ENCODE measurements around the gene INTS7. TPM values are rescaled to one million over a fixed set of nuclear protein-coding genes. Genes with fewer than 3 reads are reported as not detected.
A peak's percentile ranks its signal among the peaks of the same experiment; 100 is the strongest.

Gene INTS7
- total RNA-seq, 1 donor from 2014 or later = 9.5 TPM

DNA sequence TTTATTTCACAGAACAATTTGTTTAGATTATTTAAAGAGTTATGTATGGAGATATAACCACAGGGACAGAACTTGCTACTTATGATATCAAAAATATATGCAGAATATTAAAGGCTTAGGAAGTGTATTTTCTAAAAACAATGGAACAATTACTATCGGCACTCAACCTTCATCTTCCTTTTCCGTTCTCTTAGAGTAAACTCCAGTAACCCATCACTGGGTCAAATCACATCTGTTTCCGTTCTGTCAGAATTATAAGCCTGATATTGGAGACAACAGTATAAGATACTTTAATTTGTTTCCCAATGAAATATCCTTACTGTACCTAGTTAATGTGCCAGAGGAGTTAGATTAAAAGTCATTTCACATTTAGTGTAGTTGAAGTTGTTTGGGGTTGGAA, 32.4 kb upstream of the INTS7 start:
- TF ChIP-seq CTCF (IDR thresholded peaks at IDR 0.05; ENCODE audit: borderline replicate concordance) = no peak
- Histone ChIP-seq H3K9me3 (replicated peaks) (no peaks in the 10 kb centered on the region), H3K27ac (replicated peaks) (peak overlapping the region; percentile 46), H3K4me3 (no peak overlapping the region), H3K36me3 (no peaks in the 10 kb centered on the region), H3K27me3 (ENCODE audit: low read depth) (no peaks in the 10 kb centered on the region), H3K4me1 (peaks cover 16% of the 10 kb centered on the region)
- intact Hi-C loops (cut with micrococcal nuclease) = no loop called here
- no peak for DNase-seq

GRCh38 chr1:212062832-212063438, 27.6 kb upstream of the INTS7 start:
- DNase-seq = no peak
- Histone ChIP-seq H3K4me1 (no peaks in the 10 kb centered on the region), H3K4me3 (no peak overlapping the region), H3K36me3 (no peaks in the 10 kb centered on the region), H3K27ac (replicated peaks) (no peak overlapping the region), H3K9me3 (replicated peaks) (peaks cover 2% of the 10 kb centered on the region), H3K27me3 (ENCODE audit: low read depth) (no peaks in the 10 kb centered on the region)
- peak; percentile 77 for TF ChIP-seq CTCF (IDR thresholded peaks at IDR 0.05; ENCODE audit: borderline replicate concordance)
- intact Hi-C loops (cut with micrococcal nuclease) = no loop called here

DNA sequence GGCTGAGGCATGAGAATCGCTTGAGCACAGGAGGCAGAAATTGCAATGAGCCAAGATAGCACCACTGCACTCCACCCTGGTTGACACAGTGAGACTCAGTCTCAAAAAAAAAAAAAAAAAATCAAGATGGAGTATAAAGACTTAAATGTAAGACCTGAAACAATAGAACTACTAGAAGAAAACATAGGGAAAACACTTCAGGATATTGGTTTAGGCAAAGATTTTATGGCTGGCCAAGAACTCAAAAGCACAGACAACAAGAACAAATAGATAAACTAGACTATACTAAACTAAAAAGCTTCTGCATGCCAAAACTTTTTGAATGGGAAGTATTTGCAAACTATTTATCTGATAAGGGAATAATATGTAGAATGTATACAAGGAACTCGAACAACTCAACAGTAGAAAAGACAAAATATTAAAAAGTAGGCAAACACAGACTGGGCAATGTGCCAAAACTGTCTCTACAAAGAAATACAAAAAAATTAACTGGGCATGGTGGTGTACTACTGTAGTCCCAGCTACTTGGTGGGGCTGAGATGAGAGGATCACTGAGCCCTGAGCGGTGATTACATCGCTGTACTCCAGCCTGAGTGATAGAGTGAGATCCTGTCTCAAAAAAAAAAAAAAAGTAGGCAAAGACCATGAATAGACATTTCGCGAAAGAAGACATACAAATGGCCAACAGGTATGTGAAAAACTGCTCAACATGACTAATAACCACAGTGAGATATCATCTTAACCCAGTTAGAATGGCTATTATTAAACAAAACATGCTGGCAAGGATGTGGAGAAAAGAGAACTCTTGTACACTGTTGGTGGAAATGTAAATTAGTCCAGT, 25.5 kb upstream of the INTS7 start:
- TF ChIP-seq CTCF (IDR thresholded peaks at IDR 0.05; ENCODE audit: borderline replicate concordance) = no peak
- no peaks in the 10 kb centered on the region for H3K4me1 ChIP-seq
- no peaks in the 10 kb centered on the region for H3K36me3 ChIP-seq
- no peak for DNase-seq
- intact Hi-C loops (cut with micrococcal nuclease) = no loop called here
- H3K27ac ChIP-seq (replicated peaks) = no peak overlapping the region
- peaks cover 19% of the 10 kb centered on the region for H3K9me3 ChIP-seq (replicated peaks)
- no peak overlapping the region for H3K4me3 ChIP-seq
- H3K27me3 ChIP-seq (ENCODE audit: low read depth) = no peaks in the 10 kb centered on the region

GRCh38 chr1:212055333-212055732, 20.0 kb upstream of the INTS7 start:
- intact Hi-C loops (cut with micrococcal nuclease) = no loop called here
- no peaks in the 10 kb centered on the region for H3K4me1 ChIP-seq
- no peak for TF ChIP-seq CTCF (IDR thresholded peaks at IDR 0.05; ENCODE audit: borderline replicate concordance)
- no peak overlapping the region for H3K4me3 ChIP-seq
- no peaks in the 10 kb centered on the region for H3K36me3 ChIP-seq
- no peaks in the 10 kb centered on the region for H3K27me3 ChIP-seq (ENCODE audit: low read depth)
- H3K27ac ChIP-seq (replicated peaks) = no peak overlapping the region
- no peak for DNase-seq
- H3K9me3 ChIP-seq (replicated peaks) = peaks cover 19% of the 10 kb centered on the region

- no peak overlapping the region for H3K27ac ChIP-seq (replicated peaks)
- intact Hi-C loops (cut with micrococcal nuclease) = no loop called here
- TF ChIP-seq CTCF (IDR thresholded peaks at IDR 0.05; ENCODE audit: borderline replicate concordance) = no peak
- DNase-seq = no peak
- H3K4me3 ChIP-seq = no peak overlapping the region
- H3K9me3 ChIP-seq (replicated peaks) = peaks cover 19% of the 10 kb centered on the region
- no peaks in the 10 kb centered on the region for H3K36me3 ChIP-seq
- H3K27me3 ChIP-seq (ENCODE audit: low read depth) = no peaks in the 10 kb centered on the region
- H3K4me1 ChIP-seq = no peaks in the 10 kb centered on the region
Observed at GRCh38 chr1:212053993-212054392, 18.6 kb upstream of the INTS7 start.

All from left ventricle myocardium inferior (tissue), 1 donor.